ENCODE data around the gene S100A14.

- no peak for TF ChIP-seq CTCF (IDR thresholded peaks at IDR 0.05)
- no peak for TF ChIP-seq POLR2A (IDR thresholded peaks at IDR 0.05)
Observed at GRCh38 chr1:153627715-153628626, 11.8 kb upstream of the S100A14 start, which contains the start of gene S100A1.

Data from vagina (tissue), 2 donors.